ENCODE data around the gene SIRPA.
"Not testable (repeated sequence)": the region's sequence is repeated elsewhere in the genome, so short reads cannot be mapped to it uniquely, and the experiment has no call there.

Gene SIRPA

DNA sequence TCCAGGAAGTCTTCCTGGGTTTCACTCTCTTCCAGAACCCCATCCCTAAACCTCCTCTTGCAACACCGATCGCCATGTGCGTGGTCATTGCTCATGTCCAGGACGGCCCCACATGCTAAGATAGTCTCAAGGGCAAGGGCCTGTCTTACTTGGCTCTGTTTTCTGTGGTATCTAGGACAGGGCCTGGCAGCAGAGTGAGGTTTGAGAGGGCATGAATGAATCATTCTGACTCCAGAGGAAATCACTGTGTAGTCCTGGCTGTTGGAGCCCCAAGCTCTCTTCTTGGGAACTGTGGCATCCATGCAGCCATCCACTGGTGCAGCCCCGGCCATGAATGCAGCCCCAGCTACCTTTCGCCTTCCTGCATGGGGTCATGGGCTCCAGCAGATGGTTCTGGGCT, 12.4 kb downstream of the SIRPA start:
- no peak for DNase-seq (ENCODE audit: low read depth in 2 of 2)

DNA sequence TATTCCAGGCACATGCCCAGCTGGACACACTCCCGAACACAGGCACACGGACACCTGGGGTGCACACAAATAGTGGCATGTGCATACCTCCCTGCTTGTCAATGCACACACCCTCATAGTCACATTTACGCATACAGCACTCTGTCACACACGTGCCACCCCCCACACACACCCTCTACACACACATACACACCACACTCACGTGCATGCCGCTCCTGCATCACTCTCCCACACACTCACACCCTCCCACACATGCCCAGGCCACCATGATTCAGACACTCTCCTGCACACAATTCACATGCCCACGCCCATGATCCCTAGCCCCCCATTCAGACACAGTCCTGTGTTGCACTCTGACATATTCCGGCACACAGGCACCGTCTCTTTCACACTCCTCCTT, 13.0 kb downstream of the SIRPA start:
- no peak for DNase-seq (ENCODE audit: low read depth in 2 of 2)

DNA sequence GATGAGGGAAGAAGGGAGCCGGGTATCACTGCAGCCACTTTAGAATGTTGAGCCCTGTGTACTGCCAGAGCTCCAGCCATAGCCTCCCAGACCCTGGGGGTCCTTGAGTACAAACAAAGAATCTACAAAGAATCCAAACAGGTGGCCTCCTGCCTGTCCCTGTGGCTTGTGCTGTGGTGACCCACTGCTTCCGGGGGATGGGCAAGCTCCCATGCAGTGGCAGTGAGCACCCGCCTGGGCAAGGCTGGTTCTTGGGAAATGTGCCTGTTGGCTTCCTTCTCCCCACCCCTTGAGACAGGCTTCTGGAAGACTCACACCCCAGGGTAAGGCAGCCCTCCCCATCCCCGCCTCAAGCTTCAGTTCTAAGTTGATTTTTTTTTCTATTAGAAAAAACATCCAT, 13.9 kb downstream of the SIRPA start:
- DNase-seq (ENCODE audit: low read depth in 2 of 2) = no peak

DNA sequence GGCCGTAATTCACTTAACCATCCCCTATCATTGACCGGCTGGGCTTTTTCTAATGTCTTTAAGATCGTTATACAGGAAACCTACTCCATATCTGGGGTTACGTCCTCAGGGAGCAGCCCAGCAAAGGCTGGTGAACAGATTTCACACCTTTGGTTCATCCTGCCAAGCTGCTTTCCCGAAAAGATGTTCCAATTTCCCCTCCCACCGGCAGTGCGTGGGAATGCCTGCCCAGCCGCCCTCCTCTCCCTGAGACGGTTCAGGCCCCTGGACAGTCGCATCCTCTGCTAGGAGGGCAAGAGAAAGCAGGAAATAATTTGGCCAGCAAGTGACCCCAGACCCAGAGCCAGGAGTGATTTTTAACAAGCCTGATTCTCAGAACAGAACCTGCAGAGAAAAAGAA, 16.3 kb downstream of the SIRPA start:
- DNase-seq (ENCODE audit: low read depth in 2 of 2) = no peak

DNA sequence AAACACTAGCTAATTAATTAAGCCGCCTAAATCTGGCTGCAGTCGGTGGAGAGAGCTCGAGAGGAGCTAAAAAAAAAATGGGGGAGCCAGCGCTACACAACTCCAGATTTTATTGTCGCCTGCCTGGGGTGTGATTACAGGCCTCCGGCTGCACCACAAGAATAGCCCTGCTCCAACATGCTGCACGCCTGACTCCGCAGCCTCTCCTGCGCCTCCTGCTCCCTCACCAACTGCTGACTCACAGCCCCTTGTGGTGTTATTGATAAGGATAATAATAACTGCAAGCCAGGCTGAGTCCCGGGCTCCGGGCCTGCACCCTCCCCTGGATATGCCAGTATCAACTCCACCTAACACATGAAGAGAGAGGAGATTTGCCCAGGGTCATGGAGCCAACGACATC, 16.8 kb downstream of the SIRPA start:
- DNase-seq (ENCODE audit: low read depth in 2 of 2) = no peak

DNA sequence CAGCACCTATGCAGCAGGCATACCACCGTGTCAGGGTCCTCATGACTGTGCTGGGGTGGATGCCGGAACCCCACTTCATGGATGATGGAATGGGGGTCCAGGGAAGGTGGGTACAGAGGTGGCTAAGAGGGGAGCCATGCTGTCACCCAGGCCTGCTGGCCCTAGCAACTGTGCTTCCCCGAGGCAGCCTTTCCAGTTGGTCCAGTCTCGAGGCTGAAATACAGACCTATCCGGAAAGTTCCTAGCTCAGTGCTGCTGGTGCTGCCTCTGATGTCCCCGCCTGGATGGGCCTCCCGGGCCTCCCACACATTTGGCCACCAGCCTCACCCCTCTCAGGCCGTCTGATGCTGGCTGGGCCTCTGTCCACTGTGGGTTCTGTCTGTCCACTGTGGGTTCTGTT, 17.4 kb downstream of the SIRPA start:
- DNase-seq (ENCODE audit: low read depth in 2 of 2) = no peak

DNA sequence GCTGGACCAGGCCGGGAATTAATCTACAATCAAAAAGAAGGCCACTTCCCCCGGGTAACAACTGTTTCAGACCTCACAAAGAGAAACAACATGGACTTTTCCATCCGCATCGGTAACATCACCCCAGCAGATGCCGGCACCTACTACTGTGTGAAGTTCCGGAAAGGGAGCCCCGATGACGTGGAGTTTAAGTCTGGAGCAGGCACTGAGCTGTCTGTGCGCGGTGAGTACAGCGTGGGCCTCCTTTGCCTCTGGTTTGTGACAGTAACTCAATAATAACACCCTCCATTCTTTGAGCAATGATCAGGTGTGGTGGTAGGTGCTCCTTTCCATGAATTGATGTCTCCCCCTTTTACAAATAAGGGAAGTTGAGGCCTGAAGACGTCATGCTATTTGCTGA, 20.0 kb downstream of the SIRPA start:
- DNase-seq (ENCODE audit: low read depth in 2 of 2) = not testable (repeated sequence)

DNA sequence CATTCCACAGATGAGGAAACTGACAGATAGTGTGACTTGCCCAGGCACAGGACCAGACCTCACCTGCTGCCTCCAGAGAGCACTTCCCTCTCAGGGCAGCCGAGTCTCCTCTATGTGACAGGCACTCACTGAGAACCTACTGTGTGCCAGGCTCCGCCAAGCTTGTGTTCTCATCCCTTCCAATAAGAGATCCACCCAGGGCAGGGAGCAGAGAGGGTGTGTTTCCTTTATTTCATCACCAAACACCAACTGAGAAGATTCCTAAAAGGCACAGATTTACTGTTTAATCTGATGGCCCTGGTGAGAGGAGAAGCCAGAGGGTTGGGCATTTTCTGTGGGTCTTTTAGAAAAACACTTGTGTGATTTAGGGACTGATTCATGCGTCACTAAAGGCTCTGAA, 20.5 kb downstream of the SIRPA start:
- no peak for DNase-seq (ENCODE audit: low read depth in 2 of 2)

DNA sequence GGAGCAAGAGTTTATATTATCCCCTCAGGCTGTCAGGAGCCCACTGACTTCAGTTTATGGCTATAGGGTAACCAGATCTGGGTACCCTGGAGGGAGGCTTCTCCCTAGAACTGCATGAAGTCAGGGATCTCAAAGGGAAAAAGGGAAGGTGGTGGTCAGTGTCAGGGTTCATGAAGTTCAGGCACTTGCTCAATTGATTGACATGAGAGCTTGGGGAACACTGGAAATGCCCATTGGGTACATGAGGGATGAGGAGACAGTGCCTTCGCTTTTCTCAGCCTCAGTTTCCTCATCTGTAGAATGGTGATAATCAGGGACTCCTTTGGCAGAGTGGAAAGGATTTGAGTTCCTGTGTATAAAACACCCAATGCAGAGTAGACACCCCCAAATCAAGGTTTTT, 22.6 kb downstream of the SIRPA start:
- DNase-seq (ENCODE audit: low read depth in 2 of 2) = no peak

DNA sequence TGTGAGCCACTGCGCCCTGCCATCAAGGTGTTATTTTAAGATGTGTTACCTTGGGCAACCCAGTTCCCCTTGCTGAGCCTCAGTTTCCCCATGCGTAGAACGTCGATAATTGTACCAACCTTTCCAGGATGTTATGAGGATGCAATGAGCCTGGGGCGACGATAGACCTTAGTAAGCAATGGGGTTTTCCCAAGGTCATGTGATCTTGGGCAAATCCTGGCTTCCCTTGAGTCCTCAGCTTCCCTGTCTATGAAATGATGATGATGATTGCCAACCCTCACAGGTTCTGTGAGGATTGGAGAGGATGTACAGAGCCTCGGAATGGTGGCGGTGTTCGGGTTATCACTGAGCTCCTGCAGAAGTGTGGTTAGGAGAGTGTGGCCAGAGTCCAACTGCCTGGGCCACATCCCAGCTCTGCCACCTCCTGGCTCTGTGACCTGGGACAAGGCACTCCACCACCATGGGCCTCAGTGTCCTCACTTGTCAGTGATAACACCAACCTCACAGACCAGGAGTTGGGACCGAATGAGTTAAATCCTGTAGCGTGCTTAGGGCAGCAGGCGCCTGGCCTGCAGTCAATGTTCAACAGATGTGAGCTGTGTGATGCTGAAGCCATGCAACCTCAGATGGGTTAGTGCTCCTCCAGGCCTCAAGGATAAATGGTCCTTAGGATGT, 23.4 kb downstream of the SIRPA start:
- DNase-seq (ENCODE audit: low read depth in 2 of 2) = no peak

DNA sequence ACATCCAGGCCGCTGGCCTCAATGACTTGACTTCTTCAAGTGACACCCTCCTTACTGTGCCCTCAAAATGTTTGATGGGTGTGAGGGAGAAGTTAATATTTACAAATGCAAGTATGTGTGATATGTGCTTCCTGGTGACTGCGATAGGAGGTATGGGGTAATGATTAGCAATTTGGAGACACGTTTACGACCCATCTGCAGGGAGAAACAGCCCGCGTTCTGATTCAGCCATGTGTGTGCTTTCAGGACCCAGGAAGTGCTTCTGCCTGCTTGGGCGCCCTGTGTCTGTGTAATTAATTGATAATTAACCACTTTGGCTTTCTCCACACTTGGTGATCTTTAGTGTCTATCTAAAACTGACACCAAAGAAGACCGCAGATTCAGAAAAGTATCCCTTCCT, 25.0 kb downstream of the SIRPA start:
- DNase-seq (ENCODE audit: low read depth in 2 of 2) = no peak

DNA sequence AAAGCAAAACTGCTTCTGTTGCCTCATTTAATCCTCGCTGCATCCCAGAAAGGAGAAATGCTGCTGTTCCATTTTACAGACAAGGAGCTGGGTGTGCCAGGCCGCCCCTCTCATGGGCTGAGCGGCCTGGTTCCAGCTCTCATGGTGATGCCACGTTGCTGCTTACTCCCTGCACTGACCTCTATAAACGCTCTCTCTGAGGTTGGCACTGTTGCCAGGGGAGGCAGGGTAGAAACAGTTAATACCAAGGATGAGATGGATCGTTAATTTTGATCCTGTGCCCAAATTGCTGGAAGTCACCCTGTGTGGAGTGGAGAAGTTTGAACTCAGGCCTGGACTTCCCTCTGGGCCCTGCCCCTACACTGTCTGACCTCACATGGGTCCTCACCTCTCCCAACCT, 25.6 kb downstream of the SIRPA start:
- no peak for DNase-seq (ENCODE audit: low read depth in 2 of 2)

DNA sequence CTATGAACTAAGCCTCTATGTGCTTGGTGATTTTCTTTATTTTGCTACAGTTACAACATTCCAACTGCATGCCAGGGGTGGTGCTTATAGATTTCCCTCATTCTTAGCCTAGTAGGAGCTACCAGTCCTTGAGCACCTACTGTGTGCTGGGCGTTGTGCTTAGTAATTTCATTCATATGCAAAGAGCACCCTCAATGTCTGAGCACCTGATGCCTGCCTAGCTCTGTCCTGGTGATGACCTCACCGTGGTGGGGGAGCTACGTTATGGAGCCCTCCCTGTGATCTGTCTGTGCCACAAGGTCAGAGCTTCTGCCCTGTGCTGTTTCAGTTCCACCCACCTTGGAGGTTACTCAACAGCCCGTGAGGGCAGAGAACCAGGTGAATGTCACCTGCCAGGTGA, 26.8 kb downstream of the SIRPA start:
- not testable (repeated sequence) for DNase-seq (ENCODE audit: low read depth in 2 of 2)

DNA sequence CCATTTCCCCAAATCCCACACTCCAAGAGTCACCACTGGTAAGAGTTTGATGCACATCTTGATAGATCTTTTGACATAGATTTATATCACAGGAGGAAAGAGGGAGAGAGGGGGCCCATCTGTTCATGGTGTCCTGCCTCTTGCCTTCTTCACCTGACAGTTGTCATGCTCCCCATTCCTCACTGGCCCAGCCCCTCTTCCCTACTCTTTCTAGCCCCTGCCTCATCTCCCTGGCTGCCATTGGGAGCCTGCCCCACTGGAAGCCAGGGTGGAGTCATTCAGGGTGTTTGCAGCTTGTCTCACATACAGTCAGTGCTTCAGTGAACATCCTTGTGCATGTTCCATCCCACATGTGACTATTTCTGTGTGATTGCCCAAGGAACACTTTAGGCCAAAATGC, 27.6 kb downstream of the SIRPA start:
- no peak for DNase-seq (ENCODE audit: low read depth in 2 of 2)

DNA sequence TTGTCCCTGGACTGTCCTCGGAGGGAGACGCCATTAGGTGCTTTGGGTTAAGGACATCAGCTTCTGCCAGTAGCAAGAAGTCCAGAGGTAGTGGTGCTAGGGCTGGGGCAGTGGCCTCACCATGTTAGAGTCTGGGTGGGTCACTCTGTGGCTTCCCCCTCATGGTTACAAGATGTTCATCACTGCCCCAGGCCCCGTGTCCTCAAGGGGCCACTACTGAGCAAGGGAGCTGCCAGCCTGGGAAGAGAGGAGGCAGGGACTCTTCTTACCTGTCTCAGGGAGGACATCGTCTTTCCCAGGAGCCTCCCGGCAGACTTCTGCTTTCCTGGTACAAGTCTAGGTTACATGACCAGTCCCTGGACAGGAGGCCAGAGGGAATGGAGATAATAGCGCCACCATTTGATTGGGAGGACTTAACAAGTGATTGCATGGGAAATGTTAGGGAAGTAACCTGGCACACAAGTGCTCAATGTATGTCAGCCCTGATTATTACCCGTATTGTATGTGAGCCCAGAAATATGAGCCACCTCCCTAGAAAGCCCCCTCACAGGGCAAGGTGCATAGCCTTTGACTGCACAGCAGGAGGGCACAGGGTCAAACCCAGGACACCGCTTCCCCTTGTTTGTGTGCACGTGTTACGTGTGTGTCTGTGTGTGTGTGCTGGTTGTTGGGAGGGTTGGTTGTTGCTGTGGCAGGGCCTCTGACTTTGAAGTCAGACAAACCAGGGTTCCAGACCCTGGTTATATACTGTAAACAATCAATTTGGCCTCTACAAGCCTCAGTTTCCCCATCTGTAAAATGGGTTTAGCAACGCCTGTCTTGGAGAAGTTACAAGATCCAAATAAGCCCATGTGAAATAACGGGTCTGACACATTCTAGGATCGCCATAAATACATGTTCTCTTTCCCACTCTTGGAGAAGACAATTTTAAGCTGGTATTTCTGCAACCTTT, 30.0 kb downstream of the SIRPA start:
- DNase-seq (ENCODE audit: low read depth in 2 of 2) = no peak

DNA sequence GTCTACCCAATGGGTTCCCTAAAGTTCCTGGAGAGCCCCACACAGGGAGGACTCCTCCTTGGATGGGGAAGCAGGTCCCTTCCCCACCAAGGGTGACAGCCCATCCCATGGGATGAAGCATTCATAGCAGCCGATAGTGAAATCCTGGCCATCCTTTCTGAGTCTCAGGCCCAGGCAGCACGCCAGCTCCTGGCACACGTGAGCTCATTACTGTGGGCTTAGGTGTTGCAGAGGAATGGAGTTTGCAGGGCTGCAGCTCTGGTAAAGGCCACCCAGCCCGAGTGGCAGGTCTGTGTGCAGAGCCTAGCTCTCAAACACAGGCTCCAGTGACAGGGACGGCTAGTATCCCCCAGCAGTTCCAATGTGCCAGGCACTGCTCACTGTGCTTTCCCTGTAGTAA, 31.0 kb downstream of the SIRPA start:
- no peak for DNase-seq (ENCODE audit: low read depth in 2 of 2)

DNA sequence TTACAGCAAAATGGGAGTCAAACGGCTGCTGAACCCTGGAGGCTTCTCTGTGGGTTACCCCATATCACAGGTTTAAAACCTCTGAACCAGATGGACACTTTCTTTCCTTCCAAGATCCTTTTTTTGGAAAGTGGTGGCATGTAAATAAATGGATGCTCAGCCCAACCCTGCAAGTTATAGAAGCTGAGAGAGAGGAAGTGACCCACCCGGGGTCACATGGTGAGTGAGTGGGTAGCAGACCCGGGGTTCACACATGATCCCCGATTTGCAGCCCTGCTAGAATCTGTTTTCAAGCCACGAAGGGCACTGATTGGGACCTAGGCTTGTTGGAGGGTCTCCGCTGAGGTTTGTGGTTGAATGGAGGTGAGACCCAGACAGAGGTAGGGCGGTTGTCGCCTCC, 32.0 kb downstream of the SIRPA start:
- no peak for DNase-seq (ENCODE audit: low read depth in 2 of 2)

DNA sequence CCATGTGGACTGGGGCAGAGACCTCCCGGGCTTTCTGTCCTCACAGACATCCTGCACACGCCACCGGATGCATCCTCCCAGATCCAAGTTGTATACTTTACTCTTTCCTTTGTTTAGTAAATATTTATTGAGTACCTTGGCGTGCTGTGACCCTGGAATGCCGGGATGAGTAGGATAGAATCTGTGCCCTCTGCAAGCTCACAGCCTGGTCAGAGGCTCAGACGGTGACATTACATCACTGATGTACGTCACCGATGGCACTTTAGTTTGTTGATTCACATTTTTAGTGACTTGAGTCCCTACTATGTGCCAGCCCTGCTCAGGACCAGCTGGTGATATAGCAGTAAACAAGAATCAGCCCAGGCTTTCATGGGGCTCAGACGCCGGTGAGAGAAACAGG, 32.9 kb downstream of the SIRPA start:
- no peak for DNase-seq (ENCODE audit: low read depth in 2 of 2)

DNA sequence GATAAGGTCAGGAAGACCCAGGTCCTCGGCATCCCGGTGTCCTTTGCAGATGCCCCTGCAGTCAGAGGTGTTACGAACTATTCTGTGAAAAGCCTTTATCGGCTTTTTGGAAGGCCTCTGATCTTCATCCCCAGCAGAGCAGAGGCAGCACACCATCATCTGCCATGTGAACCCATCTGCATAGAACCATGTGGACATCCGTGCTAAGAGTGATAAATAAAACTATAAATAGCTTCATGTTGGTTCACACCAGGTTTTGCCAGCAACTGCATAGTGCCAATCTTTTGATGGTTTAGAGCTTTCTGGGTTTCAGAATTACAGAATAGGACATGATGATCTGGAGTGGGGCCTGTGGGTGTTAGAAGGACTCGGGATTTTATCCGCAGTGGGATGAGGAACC, 33.6 kb downstream of the SIRPA start:
- no peak for DNase-seq (ENCODE audit: low read depth in 2 of 2)

DNA sequence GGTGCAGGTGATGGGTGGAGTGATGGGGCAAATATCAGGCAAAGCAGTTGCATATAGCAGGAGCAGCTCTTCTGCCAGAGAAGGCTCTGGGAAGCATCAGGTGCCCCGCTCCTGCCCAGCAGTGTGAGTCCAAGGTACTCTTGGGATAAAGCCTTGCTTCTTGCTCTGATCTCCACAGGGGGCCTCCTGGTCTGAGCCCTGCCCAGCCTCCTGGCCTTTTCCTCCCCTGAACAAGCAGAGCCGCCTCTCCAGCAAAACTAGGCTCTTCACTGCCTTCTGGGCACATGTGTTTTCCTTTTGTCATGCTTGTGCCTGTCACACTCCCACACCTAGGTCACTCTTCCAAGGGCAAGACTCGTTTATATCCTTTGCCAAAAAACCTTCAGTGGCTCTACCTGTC, 34.3 kb downstream of the SIRPA start:
- DNase-seq (ENCODE audit: low read depth in 2 of 2) = no peak

DNA sequence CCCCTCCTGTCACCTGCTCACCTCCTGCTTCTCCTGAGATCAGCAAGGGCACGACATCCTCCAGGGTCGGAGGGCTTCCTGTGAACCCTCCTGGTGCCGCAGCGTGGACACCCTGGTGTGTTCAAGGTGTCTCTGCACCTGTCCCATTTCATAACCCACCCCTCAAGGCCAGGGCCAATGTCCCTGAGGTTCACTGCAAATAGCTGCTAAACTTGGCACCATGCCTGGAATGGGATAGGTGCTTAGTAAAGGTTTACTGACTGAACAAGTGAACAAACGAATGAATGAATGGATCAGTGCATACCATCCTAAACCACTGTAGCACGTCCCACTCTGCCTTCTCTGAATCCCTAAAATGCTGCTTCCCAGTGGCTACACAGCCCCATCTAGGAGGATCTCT, 35.0 kb downstream of the SIRPA start:
- no peak for DNase-seq (ENCODE audit: low read depth in 2 of 2)

DNA sequence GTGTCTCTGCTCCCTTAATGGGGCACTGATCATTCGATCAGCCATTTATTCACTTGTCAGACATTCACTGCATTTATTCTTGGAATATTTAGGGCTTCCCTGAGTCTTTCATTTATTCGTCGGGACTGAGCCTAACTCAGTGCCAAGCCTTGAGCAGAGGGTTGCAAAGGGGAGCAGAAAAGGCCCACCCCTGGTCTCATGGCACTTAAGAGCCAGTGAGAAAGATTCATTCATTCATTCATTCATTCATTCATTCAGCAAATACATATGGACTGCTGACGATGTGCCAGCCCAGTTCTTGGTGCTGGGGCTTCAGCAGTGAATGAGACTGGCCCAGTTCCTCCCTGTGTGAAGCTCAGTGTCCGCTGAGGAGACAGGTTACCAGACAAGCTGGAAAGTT, 36.6 kb downstream of the SIRPA start:
- no peak for DNase-seq (ENCODE audit: low read depth in 2 of 2)

DNA sequence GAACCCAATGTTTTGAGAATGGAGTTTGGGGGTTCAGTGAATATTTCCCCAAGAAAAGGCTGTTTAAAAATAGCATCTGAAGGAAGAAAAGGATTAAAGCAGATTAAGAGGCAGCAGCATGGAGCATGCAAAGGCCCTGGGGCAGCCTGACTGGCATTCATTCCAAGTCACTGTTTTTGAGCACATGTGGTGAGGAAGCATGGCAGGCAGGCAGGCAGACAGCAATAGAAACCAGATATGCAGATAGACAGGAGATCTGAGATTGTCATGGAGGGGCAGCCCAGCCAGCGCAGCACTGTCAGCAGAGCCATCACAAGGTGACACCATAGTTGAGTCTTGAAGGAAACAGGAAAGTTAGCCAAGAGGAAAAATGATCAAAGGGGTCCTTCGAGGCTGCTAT, 37.8 kb downstream of the SIRPA start:
- no peak for DNase-seq (ENCODE audit: low read depth in 2 of 2)
